ENCODE data around the gene NDUFAF5. TPM values are rescaled to one million over a fixed set of nuclear protein-coding genes. Genes with fewer than 3 reads are reported as not detected.

NDUFAF5 gene
- total RNA-seq, 1 experiment from 2014 or later, result 22.3 TPM

DNA sequence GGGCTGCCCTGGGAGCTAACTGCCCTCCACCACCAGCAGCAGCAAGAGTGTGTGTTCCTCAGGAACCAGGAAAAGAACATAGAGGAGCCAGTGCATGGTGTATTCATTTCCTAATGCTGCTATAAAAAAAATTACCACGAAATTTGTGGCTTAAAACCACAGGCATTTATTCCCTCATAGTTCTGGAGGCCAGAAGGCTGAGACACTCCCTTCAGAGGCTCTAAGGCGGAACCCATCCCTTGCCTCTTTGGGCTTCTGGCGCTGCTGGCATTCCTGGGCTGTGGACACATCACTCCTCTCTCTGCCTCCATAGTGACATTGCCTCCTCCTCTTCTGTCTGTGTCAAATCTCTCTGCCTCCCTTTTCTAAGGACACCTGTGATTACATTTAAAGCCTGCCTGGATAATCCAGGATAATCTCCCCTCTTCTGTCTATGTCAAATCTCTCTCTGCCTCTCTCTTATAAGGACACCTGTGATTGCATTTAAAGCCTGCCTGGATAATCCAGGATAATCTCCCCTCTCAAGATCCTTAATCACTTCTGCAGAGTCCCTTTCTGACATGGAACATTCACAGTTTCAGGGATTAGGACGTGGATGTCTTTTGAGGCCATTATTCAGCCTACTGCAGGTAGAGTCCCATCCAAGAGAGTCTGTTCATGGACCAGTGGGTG, 54.7 kb downstream of the NDUFAF5 start:
- Histone ChIP-seq H3K36me3 (ENCODE audit: low read depth) (no peaks in the 10 kb centered on the region), H3K79me2 (ENCODE audit: low read depth) (no peaks in the 10 kb centered on the region), H3K4me2 (peak overlapping the region; percentile 26; the same call in 1 of the 2 replicates), H3K27ac (no peak overlapping the region), H4K20me1 (ENCODE audit: insufficient read depth) (no peaks in the 10 kb centered on the region), H2AFZ (no peak overlapping the region), H3K27me3 (ENCODE audit: insufficient read depth, low read depth) (peaks cover 21% of the 10 kb centered on the region), H3K4me3 (no peak overlapping the region), H3F3A (ENCODE audit: insufficient read depth, low read depth) (peaks cover 3% of the 10 kb centered on the region; the same call in 1 of the 2 replicates), H3K4me1 (replicated peaks; ENCODE audit: insufficient read depth) (peaks cover 5% of the 10 kb centered on the region; the same call in 1 of the 2 replicates), H3K9me3 (ENCODE audit: insufficient read depth, low read depth) (no peaks in the 10 kb centered on the region), H3K9me2 (ENCODE audit: insufficient read depth) (no peaks in the 10 kb centered on the region)
- BruUV-seq (replicated peaks), result no TSS peak
- peak; percentile 61 to 75 for DNase-seq
- TF ChIP-seq CTCF (conservative IDR thresholded peaks at IDR 0.05), result no peak
- TF ChIP-seq EZH2 (IDR thresholded peaks at IDR 0.05; ENCODE audit: low read depth), result no peak
- intact Hi-C loops (cut with micrococcal nuclease; ENCODE audit: unreplicated experiment), result loop anchor here (10.0 kb wide), 1 partner anchor 155 kb away; the partner anchor contains the start of genes MACROD2 and SEL1L2
- ChIA-PET POLR2A (ENCODE audit: unreplicated experiment) (no interaction called here), CTCF (no interaction called here)

GRCh38 chr20:13840093-13840465, 55.3 kb downstream of the NDUFAF5 start:
- ChIA-PET POLR2A (ENCODE audit: unreplicated experiment) (no interaction called here), CTCF (no interaction called here)
- H3K4me2 ChIP-seq, result no peak overlapping the region
- TF ChIP-seq CTCF (conservative IDR thresholded peaks at IDR 0.05), result no peak
- no peak for TF ChIP-seq EZH2 (IDR thresholded peaks at IDR 0.05; ENCODE audit: low read depth)
- H3F3A ChIP-seq (ENCODE audit: insufficient read depth, low read depth), result peaks cover 3% of the 10 kb centered on the region; the same call in 1 of the 2 replicates
- intact Hi-C loops (cut with micrococcal nuclease; ENCODE audit: unreplicated experiment), result no loop called here
- peaks cover 5% of the 10 kb centered on the region; the same call in 1 of the 2 replicates for H3K4me1 ChIP-seq (replicated peaks; ENCODE audit: insufficient read depth)
- H3K27ac ChIP-seq, result no peak overlapping the region
- DNase-seq, result no peak
- no peaks in the 10 kb centered on the region for H4K20me1 ChIP-seq (ENCODE audit: insufficient read depth)
- H3K79me2 ChIP-seq (ENCODE audit: low read depth), result no peaks in the 10 kb centered on the region
- no peak overlapping the region for H3K4me3 ChIP-seq
- no peaks in the 10 kb centered on the region for H3K36me3 ChIP-seq (ENCODE audit: low read depth)
- no TSS peak for BruUV-seq (replicated peaks)
- H3K27me3 ChIP-seq (ENCODE audit: insufficient read depth, low read depth), result peaks cover 22% of the 10 kb centered on the region
- H2AFZ ChIP-seq, result no peak overlapping the region
- no peaks in the 10 kb centered on the region for H3K9me3 ChIP-seq (ENCODE audit: insufficient read depth, low read depth)
- no peaks in the 10 kb centered on the region for H3K9me2 ChIP-seq (ENCODE audit: insufficient read depth)

DNA sequence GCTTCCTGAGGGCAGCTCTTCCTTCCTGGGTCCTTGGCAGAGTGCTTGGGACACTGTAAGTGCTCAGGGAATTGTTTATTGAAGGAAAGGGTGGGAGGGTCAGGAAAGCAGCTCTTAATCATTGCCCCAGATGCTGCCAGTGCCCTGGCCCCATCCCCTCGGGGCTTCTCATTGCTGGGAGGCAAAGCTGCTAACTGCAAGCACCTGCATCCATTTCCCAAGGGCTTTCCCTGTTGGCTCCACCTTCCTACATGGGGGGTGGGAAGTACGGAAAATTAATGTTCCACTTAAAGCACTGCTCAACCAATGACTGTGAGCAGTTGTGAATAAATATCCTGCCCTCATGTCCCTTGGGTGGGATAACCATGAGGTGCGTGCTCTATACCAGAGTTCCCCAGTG, 56.4 kb downstream of the NDUFAF5 start:
- Histone ChIP-seq H3K27ac (no peak overlapping the region), H3K4me3 (no peak overlapping the region), H3K9me3 (ENCODE audit: insufficient read depth, low read depth) (no peaks in the 10 kb centered on the region), H3K27me3 (ENCODE audit: insufficient read depth, low read depth) (peaks cover 24% of the 10 kb centered on the region), H3K4me1 (replicated peaks; ENCODE audit: insufficient read depth) (peaks cover 5% of the 10 kb centered on the region; the same call in 1 of the 2 replicates), H2AFZ (no peak overlapping the region), H3K4me2 (no peak overlapping the region), H3K36me3 (ENCODE audit: low read depth) (no peaks in the 10 kb centered on the region), H3K79me2 (ENCODE audit: low read depth) (no peaks in the 10 kb centered on the region), H3K9me2 (ENCODE audit: insufficient read depth) (no peaks in the 10 kb centered on the region), H3F3A (ENCODE audit: insufficient read depth, low read depth) (peaks cover 3% of the 10 kb centered on the region; the same call in 1 of the 2 replicates), H4K20me1 (ENCODE audit: insufficient read depth) (no peaks in the 10 kb centered on the region)
- CTCF ChIA-PET, result no interaction called here
- intact Hi-C loops (cut with micrococcal nuclease; ENCODE audit: unreplicated experiment), result no loop called here
- DNase-seq, result no peak
- BruUV-seq (replicated peaks), result no TSS peak
- TF ChIP-seq CTCF (conservative IDR thresholded peaks at IDR 0.05), result no peak
- TF ChIP-seq EZH2 (IDR thresholded peaks at IDR 0.05; ENCODE audit: low read depth), result no peak
- POLR2A ChIA-PET (ENCODE audit: unreplicated experiment), result no interaction called here

All from PC-9 (cell line).